C4-2B (cell line): ENCODE data around the gene NCSTN.

Experiments
- H3K27ac ChIP-seq: fragments of 450-650 bp; 2 replicates; pipeline ENCODE4 v1.5.1; 2017
- ZFX ChIP-seq: fragments of 450-650 bp; IDR thresholded peaks from 2 replicates; pipeline ENCODE4 v1.6.1; 2017
- TF ChIP-seq, protein P1 (sequence below): fragments of 450-650 bp; conservative IDR thresholded peaks from 2 replicates; pipeline ENCODE4 v1.5.1; 2017; ENCODE audit warnings: mild to moderate bottlenecking

The NCSTN gene

DNA sequence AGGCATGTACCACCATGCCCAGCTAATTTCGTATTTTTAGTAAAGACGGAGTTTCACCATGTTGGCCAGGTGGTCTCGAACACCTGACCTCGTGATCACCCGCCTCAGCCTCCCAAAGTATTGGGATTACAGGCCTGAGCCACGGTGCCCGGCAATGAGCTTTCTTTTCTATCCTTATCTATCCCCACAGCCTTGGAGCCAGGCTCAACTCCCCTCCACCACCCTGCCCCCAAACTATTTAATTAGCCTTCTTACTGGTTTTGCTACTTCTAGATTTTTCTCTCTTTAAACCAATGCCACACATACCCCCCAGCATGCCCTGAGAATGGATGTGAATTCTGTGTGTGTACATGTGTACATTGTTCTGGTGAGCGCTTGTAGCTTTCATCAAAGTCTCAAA is 51.5 kb downstream of the NCSTN start:
- TF ChIP-seq, protein P1, sequence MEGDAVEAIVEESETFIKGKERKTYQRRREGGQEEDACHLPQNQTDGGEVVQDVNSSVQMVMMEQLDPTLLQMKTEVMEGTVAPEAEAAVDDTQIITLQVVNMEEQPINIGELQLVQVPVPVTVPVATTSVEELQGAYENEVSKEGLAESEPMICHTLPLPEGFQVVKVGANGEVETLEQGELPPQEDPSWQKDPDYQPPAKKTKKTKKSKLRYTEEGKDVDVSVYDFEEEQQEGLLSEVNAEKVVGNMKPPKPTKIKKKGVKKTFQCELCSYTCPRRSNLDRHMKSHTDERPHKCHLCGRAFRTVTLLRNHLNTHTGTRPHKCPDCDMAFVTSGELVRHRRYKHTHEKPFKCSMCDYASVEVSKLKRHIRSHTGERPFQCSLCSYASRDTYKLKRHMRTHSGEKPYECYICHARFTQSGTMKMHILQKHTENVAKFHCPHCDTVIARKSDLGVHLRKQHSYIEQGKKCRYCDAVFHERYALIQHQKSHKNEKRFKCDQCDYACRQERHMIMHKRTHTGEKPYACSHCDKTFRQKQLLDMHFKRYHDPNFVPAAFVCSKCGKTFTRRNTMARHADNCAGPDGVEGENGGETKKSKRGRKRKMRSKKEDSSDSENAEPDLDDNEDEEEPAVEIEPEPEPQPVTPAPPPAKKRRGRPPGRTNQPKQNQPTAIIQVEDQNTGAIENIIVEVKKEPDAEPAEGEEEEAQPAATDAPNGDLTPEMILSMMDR = no peak
- TF ChIP-seq ZFX = no peak
- H3K27ac ChIP-seq = no peak overlapping the region

GRCh38 chr1:160397651-160398050 is 54.5 kb downstream of the NCSTN start:
- no peak overlapping the region for H3K27ac ChIP-seq
- no peak for TF ChIP-seq ZFX
- TF ChIP-seq, protein P1 = no peak

DNA sequence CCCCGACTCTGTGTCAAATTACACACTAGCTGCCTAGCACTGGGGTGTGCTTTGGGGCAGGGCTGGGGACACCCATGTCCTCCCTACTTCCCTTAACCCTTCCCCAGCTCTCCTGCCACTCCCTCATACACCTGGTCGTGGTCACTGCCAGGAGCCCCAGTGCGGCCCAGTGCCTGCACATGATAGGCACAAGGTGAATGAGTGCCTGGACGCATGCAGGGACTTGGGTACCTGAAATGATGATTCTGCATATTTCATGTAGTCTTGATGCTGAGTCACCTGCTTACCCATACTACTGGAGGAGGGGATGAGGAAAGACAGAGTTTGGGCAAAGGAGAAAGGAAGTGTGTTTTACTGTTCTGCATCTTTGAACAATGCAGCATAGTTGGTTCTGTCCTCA is 55.6 kb downstream of the NCSTN start:
- H3K27ac ChIP-seq = no peak overlapping the region

GRCh38 chr1:160399544-160400222 is 56.5 kb downstream of the NCSTN start:
- no peak overlapping the region for H3K27ac ChIP-seq
- TF ChIP-seq, protein P1 = no peak
- no peak for TF ChIP-seq ZFX

More for the DNA sequence above, 55.6 kb downstream of the NCSTN start:
- TF ChIP-seq, protein P1 = no peak
- TF ChIP-seq ZFX = no peak

DNA sequence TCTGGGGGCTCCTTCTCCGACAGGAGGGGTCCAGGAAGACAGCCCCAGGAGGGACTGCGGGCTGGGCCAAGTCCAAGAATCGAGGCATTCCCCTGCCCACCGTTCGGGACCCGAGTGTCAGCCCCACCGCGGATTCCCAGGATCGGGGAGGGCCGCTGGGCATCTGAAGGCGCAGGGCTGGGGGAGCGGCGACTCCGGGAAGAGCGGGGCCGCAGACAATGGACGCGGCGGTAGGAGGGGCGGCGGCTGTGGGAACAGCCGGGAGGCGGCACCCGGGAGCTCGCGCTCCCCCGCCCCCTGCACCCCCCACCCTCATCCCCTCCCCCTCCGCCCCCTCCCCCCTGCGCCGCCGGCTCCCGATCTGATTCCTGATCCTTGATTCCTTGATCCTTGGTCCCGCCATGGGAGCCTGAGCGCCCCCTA is 57.1 kb downstream of the NCSTN start, which contains the start of gene VANGL2:
Gene VANGL2 (plus strand): TSS at position 342 of the 423 bp plus-strand sequence. CDS start 15,274 bp downstream, outside the sequence.
- no peak within 1 kb of the TSS for H3K27ac ChIP-seq
- TF ChIP-seq, protein P1 = no peak
- TF ChIP-seq ZFX = no peak

- no peak for TF ChIP-seq ZFX
- TF ChIP-seq, protein P1 = no peak
- H3K27ac ChIP-seq = no peak overlapping the region
Observed at GRCh38 chr1:160400646-160401486, 57.7 kb downstream of the NCSTN start.

- TF ChIP-seq ZFX = no peak
- TF ChIP-seq, protein P1 = no peak
- no peak overlapping the region for H3K27ac ChIP-seq
Observed at GRCh38 chr1:160401487-160401805, 58.3 kb downstream of the NCSTN start.
